Aorta (tissue), 5 donors: ENCODE measurements around the gene COPS8. TPM values are rescaled to one million over a fixed set of nuclear protein-coding genes. Genes with fewer than 3 reads are reported as not detected.

ENCODE experiments used
- ATAC-seq: fragments of 200-7000 bp; cut with Tn5 transposase; one replicate; pipeline ENCODE4 v1.9.1; 2022; ENCODE audit warnings: moderate library complexity; ENCODE audit not compliant: low FRiP score
- DNase-seq, 2 donors: peaks; one replicate each; pipeline ENCODE4 v3.0.0-alpha.2; 2020
- H3K27ac ChIP-seq, 2 donors: one replicate each; pipeline ENCODE4 v1.5.1; 2013; ENCODE audit warnings: low read length in 2 of 2, mild to moderate bottlenecking in 2 of 2, moderate library complexity in 2 of 2, control low read depth in 1 of 2, inconsistent platforms in 1 of 2, low read depth in 1 of 2
- H3K27me3 ChIP-seq, 2 donors: one replicate each; pipeline ENCODE4 v1.6.1; 2013; ENCODE audit warnings: control low read depth in 1 of 2, low read length in 1 of 2, mild to moderate bottlenecking in 1 of 2, moderate library complexity in 1 of 2; ENCODE audit not compliant: insufficient read depth in 2 of 2, control insufficient read depth in 1 of 2
- H3K36me3 ChIP-seq, 2 donors: one replicate each; pipeline ENCODE4 v1.6.1; 2013; ENCODE audit warnings: control low read depth in 1 of 2, low read length in 1 of 2, mild to moderate bottlenecking in 1 of 2; ENCODE audit not compliant: insufficient read depth in 2 of 2, control insufficient read depth in 1 of 2
- H3K4me1 ChIP-seq, 2 donors: one replicate each; pipeline ENCODE4 v1.6.1; 2013; ENCODE audit warnings: low read length in 2 of 2, control low read depth in 1 of 2, mild to moderate bottlenecking in 1 of 2, moderate library complexity in 1 of 2; ENCODE audit not compliant: insufficient read depth in 2 of 2, control insufficient read depth in 1 of 2
- H3K4me3 ChIP-seq, 2 donors: one replicate each; pipeline ENCODE4 v1.5.1; 2013; ENCODE audit warnings: low read length in 2 of 2, control low read depth in 1 of 2, mild to moderate bottlenecking in 1 of 2
- H3K9me3 ChIP-seq: one replicate; pipeline ENCODE4 v1.6.1; 2013; ENCODE audit warnings: mild to moderate bottlenecking, low read length; ENCODE audit not compliant: control insufficient read depth
- WGBS, 2 donors: extraction: QIAGEN DNeasy Blood & Tissue Kit; methylation state at CpG; one replicate each; pipeline ENCODE4 v1.1.7; 2013; 5-methylcytosine and 5-hydroxymethylcytosine counted together
- intact Hi-C, 2 donors: fragments of 100-400 bp; cut with DNase I; formaldehyde crosslinking; loops; one replicate each; pipeline versions ENCODE4 v1.14.2 to v1.15.0; 2022
- polyA plus RNA-seq, 2 donors: library from polyadenylated mRNA; stranded (reverse); fragments of 200-250 nt; gene quantifications; one replicate each; pipeline ENCODE4 v1.2.3, GENCODE V29; 2013
- total RNA-seq, 2 donors: library from RNA; stranded (reverse); fragmentation: NEBNext Ultra II Directional; extraction: Animal tissue kit (Norgen Biotek cat#: 25700); gene quantifications; one replicate each; pipeline ENCODE4 v1.2.1, GENCODE V29; 2021
- donor health status: healthy with polysubstance abuse.
- donor health status: Bipolar disorder and iron deficiency.
- donor health status: DM: no; HTN: no; CAD: no.
- donor health status: DM: no; HTN: no; CAD: no.
- donor health status: DM: yes; HTN: yes; CAD: no.

The COPS8 gene
- total and polyA plus RNA-seq, 4 donors = 42.8 to 60.3 (median 45.0) TPM

DNA sequence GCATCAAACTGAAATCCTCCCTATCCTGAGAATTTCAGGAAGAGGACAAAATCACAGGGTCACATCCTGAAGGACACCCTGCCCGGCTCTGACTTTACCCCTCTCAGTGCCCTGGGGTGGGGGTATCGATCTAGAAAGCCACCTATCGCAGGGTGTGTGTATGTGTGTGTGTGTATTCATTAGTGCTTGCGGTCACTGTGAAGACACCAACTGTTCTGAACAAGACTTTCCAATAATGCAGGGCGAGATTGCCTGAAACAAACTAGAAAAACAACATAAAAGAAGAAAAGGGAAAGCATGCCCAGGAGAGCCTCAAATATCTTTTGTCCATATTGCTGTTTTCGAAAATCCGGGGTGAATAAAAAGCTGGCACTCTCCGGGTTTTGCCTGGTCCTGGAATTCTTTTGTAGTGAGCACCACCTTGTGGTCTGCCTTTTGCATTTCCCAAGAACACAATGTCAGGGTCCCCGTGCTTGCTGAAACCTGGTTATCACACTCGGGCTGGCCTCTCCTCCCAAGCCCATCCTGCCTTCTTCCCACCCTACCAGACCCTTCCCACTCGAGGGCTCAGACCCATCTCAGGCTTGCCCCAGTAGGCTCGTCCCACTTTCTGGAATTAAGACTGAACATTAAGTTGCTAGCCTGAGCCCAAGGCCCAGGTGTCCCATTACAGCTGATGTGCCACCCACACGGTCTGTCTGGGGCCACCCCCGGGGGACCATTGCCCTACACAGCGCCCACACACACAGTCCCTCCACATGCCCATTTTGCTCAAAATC lies 25.0 kb upstream of the COPS8 start:
- Histone ChIP-seq H3K4me1 (no peaks in the 10 kb centered on the region), H3K27ac (no peak overlapping the region), H3K4me3 (no peak overlapping the region), H3K27me3 (no peaks in the 10 kb centered on the region), H3K9me3 (no peaks in the 10 kb centered on the region), H3K36me3 (no peaks in the 10 kb centered on the region)
- no peak for DNase-seq
- intact Hi-C loops = loop anchor here (2.0 to 10.0 kb wide), 4 partner anchors 708 to 1296 kb away; no protein-coding TSS in a partner anchor
- peak; percentile 75 for ATAC-seq
- 13 to 15% methylated on average over 15 of the region's 15 CpGs for WGBS, 2 donors

DNA sequence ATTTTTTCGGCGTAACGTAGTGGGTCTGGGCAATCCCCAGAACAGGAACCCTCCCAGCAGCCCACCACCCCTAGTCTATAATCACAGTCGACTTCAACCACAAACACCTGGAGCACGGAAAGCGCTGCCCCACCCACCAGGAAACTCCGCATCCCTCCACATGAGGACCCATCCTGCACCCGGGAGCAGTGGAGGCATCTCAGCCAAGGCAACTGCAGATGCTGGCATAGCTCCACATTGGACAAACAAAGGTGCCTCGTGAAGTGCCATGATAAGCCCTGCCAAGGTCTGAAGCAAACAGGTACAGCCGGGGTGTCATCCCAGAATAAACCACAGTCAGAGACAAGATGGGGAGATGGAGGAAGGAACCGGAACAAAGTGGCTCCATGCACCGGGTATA lies 24.3 kb upstream of the COPS8 start:
- H3K36me3 ChIP-seq = no peaks in the 10 kb centered on the region
- no peak for DNase-seq
- no peaks in the 10 kb centered on the region for H3K27me3 ChIP-seq
- H3K4me1 ChIP-seq = no peaks in the 10 kb centered on the region
- no peaks in the 10 kb centered on the region for H3K9me3 ChIP-seq
- no peak for ATAC-seq
- intact Hi-C loops = loop anchor here (2.0 to 10.0 kb wide), 4 partner anchors 709 to 1297 kb away; no protein-coding TSS in a partner anchor
- no peak overlapping the region for H3K4me3 ChIP-seq
- 79 to 83% methylated on average over 12 of the region's 12 CpGs for WGBS, 2 donors
- no peak overlapping the region for H3K27ac ChIP-seq

DNA sequence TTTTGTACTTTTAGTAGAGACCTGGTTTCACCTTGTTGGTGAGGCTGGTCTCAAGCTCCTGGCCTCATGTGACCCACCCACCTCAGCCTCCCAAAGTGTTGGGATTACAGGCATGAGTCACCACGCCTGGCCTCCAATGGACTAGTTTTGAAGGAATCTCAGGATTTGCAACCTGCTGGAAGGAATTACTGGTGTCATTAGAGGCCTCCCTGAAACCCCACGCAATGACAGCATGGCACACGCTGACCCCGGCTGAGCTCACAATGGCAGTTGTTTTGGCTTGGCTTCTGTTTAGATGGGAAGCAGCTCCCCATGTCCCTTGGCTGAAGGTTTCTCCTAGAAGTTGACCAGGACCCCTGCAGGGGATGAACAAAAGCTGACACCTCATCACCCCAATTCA lies 23.1 kb upstream of the COPS8 start:
- no peak for DNase-seq
- Histone ChIP-seq H3K4me1 (no peaks in the 10 kb centered on the region), H3K27me3 (no peaks in the 10 kb centered on the region), H3K27ac (no peak overlapping the region), H3K36me3 (no peaks in the 10 kb centered on the region), H3K4me3 (no peak overlapping the region), H3K9me3 (no peaks in the 10 kb centered on the region)
- WGBS, 2 donors = 62 to 72% methylated on average over 4 of the region's 4 CpGs
- intact Hi-C loops = loop anchor here (5.0 to 10.0 kb wide), 3 partner anchors 710 to 1298 kb away; no protein-coding TSS in a partner anchor
- ATAC-seq = no peak

DNA sequence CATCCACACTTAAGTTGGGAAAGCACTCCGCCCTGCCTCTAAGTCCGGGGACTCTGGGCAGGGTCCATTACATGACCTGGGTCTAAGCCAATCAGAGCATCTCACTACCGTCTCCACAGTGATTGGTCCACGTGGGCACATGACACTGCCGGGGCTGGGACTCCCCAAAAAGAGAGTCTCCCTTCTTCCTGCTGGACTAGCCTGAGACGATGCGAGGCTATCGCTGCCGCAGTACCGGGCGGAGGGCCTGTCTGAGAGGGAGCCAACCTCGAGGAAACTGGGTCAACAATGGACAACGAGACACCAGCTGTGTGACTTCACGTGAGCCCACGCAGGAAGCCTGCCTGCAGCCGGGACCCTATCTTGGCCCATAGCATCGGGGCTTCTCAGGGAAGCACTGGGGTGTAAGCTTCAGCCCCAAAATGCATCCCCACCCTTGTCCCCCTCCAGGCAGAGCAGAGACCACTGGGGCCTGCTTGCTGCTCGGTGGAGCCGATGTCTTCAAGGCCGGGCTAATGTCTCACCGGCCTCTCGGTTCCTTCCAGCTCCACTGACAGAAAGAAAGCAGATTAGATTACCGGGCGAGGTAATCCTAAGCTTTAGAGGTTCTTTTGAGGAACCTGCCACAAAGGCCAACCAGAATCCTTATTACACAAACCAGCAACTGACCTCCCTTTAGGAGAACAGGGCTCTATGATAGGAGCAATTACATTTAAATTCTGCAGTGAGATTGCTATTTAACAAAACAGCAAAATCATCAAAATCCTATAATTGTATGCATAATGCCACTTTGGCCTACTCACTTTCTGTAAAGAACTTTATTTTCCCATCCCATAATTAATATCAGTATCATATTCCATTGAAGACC lies 21.3 kb upstream of the COPS8 start:
- no peaks in the 10 kb centered on the region for H3K4me1 ChIP-seq
- ATAC-seq = no peak
- H3K36me3 ChIP-seq = no peaks in the 10 kb centered on the region
- intact Hi-C loops = loop anchor here (5.0 to 10.0 kb wide), 3 partner anchors 712 to 1300 kb away; no protein-coding TSS in a partner anchor
- no peak for DNase-seq
- H3K4me3 ChIP-seq = no peak overlapping the region
- 93% methylated on average over 24 of the region's 24 CpGs for WGBS, 2 donors
- H3K9me3 ChIP-seq = no peaks in the 10 kb centered on the region
- no peaks in the 10 kb centered on the region for H3K27me3 ChIP-seq
- no peak overlapping the region for H3K27ac ChIP-seq

DNA sequence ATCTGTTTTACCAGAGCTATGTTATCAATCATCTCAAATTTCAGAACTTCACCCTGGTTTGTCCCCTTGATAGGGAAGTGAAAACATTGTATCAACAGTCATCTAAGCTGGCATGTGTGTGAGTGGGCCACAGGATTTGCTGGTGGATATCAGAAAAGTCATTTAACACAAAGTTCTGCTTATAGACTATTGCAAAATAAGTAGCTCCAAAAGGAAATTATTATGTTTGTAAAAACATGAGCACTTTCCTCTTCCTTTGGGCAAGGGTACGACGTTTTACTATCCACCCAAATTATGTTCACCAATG lies 20.7 kb upstream of the COPS8 start:
- Histone ChIP-seq H3K4me3 (no peak overlapping the region), H3K36me3 (no peaks in the 10 kb centered on the region), H3K27me3 (no peaks in the 10 kb centered on the region), H3K9me3 (no peaks in the 10 kb centered on the region), H3K4me1 (no peaks in the 10 kb centered on the region), H3K27ac (no peak overlapping the region)
- no peak for DNase-seq
- 89 to 93% methylated on average over 2 of the region's 2 CpGs for WGBS, 2 donors
- intact Hi-C loops = loop anchor here (10.0 kb wide), 2 partner anchors 1290 to 1300 kb away; no protein-coding TSS in a partner anchor
- no peak for ATAC-seq

DNA sequence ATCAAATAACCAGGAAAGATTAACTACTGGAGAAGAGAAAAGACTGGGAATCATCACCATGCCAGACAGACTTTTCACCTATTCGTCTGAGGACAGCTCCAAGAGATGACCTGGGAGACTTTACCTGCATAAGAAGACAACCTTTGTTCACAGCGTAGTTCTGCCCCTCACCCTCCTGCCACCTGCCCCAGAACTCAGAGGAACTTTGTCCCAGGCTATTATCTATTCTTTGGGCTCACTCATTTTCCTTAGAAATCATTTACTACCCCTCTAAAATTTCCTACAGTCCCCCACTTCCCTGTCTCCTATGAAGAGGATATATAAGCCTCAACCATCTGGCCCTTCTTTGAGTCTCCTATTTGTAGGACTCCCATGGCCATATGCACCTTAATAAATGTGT lies 19.3 kb upstream of the COPS8 start:
- Histone ChIP-seq H3K4me3 (no peak overlapping the region), H3K27ac (no peak overlapping the region), H3K27me3 (no peaks in the 10 kb centered on the region), H3K9me3 (no peaks in the 10 kb centered on the region), H3K4me1 (no peaks in the 10 kb centered on the region), H3K36me3 (no peaks in the 10 kb centered on the region)
- intact Hi-C loops = loop anchor here (2.0 to 10.0 kb wide), 3 partner anchors 712 to 1302 kb away; no protein-coding TSS in a partner anchor
- ATAC-seq = no peak
- no peak for DNase-seq
- WGBS, 2 donors = 91 to 92% methylated on average over 2 of the region's 2 CpGs

DNA sequence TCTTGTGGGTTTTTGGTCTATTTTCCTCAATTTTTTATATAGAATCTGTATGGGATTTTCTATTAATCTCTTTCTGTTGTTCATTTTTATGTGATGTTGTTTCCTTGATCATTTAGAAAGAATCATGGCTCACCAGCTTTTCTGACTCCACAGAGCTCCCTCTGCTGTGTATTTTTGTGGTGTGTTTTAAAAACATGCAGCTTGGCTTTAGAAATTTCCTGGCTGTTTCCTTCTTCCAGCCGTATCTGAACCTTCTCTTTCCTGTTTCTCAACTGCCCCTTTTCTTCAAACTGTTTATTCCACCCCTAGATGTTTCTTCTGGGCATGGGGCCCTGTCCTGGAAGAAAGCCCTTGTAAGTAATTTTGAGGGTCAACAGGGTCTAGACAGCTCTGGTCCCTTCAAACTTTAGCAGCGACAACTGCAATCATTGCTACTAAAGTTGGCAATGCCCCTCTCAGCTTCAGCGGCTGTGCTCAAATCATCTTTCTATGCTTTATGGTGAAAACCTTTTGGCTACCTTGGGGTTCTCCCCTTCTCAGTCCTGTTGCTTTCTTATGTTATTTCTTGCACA lies 17.6 kb upstream of the COPS8 start:
- Histone ChIP-seq H3K9me3 (no peaks in the 10 kb centered on the region), H3K27me3 (no peaks in the 10 kb centered on the region), H3K36me3 (no peaks in the 10 kb centered on the region), H3K4me3 (no peak overlapping the region), H3K27ac (no peak overlapping the region), H3K4me1 (no peaks in the 10 kb centered on the region)
- ATAC-seq (no peak), DNase-seq (no peak)
- intact Hi-C loops = loop anchor here (10.0 kb wide), 2 partner anchors 1293 to 1303 kb away; no protein-coding TSS in a partner anchor
- WGBS, 2 donors = 6 to 11% methylated on average over 3 of the region's 3 CpGs

- Histone ChIP-seq H3K36me3 (no peaks in the 10 kb centered on the region), H3K4me1 (peaks cover 0 to 5% of the 10 kb centered on the region in 2 donors), H3K27ac (no peak overlapping the region), H3K27me3 (no peaks in the 10 kb centered on the region), H3K9me3 (no peaks in the 10 kb centered on the region), H3K4me3 (no peak overlapping the region)
- peak; percentile 85 for ATAC-seq
- peak; percentile 82 to 91 for DNase-seq
- WGBS, 2 donors = 79% methylated on average over 24 of the region's 24 CpGs
- intact Hi-C loops = loop anchor here in 1 of 2 donors (2.0 to 5.0 kb wide), 2 partner anchors 505 to 729 kb away; partner anchors contain the start of gene ACKR3
Observed at GRCh38 chr2:237072067-237072931, 13.4 kb upstream of the COPS8 start.
